Activated CD4-positive, CD25-positive, alpha-beta regulatory T cell treated with anti-CD3 and anti-CD28 coated beads, Interleukin-2, amount 50 U/mL, for 16 hours (primary cell): ENCODE data around the gene MTPN.
A peak's percentile ranks its signal among the peaks of the same experiment; 100 is the strongest.

Experiments
- DNase-seq: peaks from one replicate; pipeline ENCODE4 v3.0.0-alpha.2; 2020; ENCODE audit warnings: low read depth, low spot score

Gene MTPN

DNA sequence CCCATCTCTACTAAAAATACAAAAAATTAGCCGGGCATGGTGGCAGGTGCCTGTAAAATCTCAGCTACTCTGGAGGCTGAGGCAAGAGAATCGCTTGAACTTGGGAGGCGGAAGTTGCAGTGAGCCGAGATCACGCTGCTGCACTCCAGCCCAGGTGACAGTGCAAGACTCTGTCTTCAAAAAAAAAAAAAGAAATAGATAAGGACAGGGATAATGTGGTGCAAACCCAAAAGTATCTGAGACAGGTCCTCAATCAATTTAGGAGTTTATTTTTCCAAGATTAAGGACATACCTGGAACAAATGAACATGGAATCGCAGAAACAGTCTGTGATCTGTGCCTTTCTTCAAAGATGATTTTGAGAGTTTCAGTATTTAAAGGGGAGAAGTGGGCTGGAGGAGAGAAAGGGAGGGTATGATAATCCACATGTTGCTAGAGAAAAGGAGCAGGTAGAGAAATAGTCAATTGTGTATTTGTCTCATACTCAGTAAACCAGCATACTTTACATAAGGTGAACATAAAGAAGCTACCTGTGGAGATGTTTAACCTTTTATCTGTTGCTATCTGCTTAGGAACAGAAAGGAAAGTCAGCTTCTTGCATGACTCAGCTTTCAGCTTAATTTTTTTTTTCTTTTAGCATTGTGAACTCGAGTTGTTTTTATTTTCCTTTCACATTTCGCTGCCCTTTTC, 4.9 kb upstream of the MTPN start:
- DNase-seq: no peak

DNA sequence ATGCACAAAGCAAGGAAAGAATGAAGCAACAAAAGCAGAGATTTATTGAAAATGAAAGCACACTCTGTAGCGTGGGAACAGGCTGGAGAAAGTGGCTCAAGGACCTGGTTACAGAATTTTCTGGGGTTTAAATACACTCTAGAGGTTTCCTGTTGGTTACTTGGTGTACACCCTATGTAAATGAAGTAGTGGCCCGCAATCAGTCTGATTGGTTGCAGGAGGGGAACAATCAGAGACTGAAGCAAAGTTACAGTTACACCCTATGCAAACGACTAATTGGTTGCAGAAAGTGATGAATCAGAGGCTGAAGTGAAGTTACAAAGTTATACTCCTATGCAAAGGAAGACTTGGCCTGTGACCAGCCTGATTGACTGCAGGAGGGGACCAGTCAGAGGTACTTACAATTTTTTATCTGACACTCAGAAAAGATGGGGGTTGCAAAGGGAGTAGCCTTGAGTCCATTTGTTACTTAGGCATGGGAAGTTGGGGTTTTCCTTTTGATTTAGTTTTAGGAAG, 3.6 kb upstream of the MTPN start:
- DNase-seq: peak; percentile 48

DNA sequence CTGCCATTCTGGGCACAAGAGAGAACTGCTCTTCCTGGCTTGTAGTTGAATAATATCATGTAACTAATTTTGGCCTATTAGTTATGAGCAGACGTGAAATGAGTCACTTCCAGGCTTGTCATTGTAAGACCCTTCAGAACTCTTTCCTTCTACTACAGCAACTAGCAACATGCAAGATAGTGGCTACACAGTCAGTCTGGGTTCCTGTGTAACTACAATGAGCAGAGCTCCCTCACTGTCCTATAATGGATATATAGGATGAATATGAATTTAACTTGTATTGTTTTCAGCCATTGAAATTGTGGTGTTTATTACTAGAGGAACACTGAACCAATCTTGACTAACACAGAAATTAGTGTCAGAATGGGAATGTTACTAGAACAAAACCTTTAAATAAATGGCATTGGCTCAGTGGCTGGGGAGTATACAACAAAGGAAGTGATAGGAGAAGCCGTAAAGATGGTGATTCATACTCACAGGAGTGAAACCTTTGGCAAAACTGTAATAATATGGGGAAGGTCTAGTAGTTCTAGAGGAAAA, 2.9 kb upstream of the MTPN start:
- no peak for DNase-seq

DNA sequence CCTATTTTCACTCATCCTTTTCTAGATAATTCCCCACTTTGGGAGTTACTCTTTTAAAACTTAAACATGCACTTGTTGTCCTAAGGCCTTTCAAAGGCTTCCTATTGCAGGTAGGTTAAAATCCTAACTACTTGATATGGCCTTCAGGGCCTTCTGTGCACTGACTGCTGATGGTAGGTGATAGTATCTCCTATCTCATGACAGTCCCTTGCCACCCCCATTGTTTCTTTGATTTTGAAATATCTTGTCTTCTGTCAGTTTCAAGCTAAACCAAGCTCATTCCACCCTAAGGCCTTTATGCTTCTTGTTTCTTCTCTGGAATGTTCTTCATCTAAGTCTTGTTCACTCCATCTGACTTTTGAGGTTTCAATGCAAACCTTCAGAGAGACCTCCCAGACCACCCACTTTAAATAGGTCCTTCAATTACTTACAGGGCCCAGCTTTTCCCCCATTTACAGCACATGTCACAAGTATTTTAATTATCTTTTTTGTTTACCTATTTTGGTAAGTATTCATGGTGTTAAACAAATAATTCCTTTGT, 2.4 kb upstream of the MTPN start:
- DNase-seq: no peak

DNA sequence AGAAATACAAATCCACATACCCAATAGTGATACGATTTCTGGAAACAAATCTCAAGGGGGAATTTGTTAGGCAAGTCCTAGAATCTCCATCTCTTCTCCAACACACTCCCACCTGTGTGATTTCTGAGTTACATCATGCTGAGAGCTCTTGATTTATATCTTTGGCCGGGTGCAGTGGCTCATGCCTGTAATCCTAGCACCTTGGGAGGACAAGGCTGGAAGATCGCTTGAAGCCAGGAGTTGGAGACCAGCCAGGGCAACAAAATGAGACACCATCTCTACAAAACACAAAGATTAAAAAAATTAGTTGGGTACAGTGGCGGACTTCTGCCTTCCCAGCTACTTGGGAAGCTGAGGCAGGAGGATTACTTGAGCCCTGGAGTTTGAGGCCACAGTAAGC, 1.5 kb upstream of the MTPN start:
- DNase-seq: no peak

DNA sequence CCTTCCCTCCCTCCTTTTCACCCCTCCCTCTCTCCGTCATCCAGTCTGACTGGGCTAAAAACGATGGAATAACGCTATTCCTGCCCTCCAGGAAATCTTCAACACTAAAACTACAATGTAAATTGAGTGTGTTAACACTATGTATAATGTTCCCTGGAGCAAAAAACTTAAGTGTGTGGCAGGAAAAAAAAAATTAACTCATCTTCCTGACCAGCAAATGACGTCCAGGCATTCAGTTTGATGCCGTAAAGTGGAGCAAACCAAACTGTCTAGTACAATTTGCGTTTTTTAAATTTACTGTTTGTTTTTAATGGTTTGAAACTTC, 545 bp upstream of the MTPN start:
- DNase-seq: no peak

DNA sequence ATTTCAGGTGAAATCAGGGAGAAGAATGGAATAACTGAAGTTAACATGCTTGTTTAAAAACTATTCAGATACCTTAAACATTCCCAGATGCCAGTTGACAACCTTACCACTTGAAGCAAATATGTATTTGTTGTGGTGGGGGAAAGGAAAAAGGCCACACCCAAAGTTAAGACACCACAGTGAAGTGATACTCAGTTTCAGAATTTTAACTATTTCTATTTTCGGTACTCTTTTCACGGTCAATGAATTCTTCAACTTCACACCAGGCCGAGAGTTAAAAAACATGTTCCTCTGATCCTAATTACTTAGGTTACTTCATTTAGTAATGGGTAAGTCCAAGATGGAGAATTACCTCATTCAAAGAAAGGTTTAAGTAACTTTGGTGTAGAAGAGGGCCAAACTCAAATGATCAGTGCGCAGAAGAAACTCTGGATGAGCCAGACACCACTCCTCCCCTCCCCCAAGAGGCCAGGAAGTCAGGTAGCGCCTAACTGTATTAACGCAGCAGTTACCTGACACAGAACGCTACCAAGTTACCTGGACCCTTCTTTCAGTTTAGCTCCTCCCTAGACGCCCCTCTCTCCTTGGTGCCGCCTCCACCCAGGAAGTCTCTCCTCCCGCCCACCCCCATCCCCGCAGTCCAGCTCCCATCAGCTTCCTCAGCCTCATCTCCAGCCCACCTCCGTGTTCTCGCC, 700 bp downstream of the MTPN start:
- DNase-seq: no peak

DNA sequence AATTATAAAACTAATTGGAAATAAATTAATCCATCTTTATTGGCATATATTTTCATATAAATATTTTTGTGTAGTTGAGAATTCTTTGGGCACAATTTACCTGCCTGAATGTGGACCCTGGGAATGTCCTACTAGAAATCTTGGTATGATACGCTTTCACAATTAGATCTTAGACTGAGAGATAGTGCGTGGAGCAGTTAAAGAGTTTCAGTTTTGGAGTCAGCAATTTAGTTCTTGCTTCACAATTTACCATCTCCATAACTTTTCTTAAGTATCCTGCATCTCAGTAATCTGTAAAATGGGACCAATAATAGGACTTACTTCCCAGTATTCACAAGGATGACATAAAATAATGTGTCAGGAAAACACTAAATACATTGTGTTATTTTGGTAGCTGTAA, 2.0 kb downstream of the MTPN start:
- no peak for DNase-seq

DNA sequence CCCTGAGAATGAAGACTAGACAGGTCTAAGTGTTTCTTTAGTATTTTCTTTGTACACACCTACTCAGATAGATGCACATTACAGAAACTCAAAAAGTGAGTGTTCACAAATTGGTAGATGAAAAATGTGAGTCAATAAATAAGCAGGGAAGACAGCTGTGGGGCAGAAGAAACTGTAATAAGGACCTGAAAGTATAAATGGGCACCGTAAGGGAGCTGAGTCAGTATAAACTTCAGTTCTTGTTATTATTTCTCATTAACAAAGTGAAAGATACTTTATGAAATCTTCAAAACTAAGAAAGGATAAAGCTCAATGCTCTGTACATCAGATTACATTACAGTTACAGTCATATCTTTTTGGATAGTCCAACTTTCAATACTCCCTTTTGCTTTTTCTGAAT, 2.5 kb downstream of the MTPN start:
- no peak for DNase-seq

DNA sequence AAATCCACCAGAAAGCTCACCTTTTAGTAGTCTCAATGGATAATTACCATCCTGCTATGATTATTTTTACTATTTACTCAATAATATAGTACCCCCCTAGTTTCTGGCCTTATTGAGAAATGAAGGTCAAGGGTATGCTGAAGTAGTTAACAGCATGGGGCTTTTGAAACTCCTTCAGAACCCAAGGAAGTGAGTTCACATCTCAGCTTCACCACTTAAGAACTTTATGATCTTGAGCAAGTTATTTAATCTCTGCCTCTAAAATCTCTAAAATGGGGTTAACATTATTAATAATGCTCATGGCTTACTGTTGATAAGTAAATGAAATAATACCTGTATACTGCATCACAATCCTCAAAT, 5.8 kb downstream of the MTPN start:
- no peak for DNase-seq

DNA sequence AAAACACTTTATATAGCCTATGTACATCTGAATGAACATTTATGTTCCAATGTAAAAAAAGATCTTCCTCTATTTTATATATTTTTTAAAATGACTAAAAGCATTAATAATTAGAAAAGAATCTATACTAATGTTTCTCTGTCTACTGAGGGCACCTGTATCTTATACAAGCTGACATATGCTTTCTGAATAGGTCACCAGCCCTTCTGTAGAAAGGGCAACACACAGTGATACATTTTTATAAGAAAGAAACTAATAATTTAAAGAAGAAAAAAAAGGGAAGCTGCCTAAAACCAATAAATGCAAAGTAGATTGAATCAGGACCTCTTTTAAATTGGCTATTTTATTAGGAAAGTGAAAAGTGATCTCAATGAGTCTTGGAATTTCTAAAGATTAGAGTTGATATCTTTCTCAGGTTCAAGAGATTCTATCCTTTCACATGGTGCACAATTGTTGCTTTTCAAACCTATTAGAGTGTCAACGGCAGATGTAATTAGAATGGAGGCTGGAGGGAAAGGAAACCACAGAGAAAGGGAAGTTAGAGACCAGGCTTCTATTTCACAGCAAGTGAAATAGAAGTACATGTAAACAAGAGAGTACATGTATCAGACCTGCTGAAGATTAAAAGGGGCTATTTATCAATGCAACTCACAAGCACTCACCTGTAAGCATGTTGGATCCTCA, 6.3 kb downstream of the MTPN start:
- DNase-seq: no peak

DNA sequence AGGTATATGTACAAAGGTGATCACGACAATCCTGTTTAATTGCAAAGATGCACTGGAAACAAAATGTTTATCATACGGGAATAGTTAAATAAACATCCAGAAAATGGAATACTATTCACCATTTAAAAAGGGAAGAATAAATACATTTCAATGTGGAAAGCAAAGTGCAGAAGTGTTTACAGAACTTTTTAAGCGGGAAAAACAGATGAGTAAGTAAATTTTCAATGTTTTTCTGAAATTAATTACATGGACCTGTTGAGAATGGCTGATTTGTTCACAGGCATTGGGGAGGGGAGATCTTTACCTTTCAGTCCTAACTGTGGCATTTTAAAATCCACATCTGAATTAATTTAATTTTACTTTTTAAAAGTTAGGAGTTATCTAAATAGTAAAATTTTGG, 7.1 kb downstream of the MTPN start:
- DNase-seq: no peak

DNA sequence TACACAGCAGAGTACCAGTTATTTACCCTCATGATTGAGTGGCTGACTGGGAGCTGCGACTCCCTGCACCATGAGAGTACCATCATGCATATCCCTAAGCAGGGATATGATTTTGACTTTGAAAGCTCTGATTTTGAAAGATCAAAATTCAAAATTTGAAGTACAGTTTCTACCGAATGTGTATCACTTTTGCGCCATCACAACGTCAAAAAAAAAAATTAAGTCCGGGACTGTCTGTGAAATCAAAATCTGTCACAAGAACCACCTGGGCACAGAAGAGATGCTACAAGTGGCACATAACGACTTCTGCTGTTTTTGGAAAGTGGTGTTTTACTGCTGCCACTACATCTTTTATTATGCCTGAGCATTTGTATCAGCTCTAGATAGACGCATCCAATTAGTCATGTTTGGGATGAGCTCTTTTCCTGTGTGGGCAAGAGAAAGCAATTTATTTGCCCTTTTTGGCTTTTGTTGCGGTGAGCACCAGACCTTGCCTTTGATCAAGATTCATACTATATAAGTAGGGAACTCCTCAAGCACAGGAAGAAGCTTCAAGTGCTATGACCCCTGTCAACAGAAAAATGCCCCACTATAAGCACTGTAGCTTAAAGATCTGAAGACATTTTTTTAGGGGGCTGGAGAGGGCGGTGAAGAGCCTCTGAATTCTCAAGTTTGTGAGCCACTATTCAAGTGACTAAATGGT, 10.7 kb downstream of the MTPN start:
- DNase-seq: no peak

DNA sequence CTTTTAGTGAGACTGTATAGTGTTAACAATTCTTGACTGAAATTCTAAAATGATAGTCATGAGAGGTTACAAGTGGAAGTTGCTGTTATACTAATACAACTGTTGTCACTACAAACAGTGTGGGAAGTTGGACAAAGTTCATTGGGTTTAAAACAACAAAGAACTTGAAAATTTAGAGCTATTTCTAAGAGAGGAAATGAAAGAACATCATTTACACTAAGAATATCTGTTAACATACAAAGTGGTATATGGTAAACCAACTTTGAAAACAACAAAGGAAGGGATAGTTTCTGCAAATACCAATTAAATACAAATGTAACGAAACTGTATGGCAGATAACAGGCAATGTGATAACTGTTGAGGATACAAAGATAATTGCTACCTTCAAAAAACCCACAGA, 11.6 kb downstream of the MTPN start:
- DNase-seq: no peak

DNA sequence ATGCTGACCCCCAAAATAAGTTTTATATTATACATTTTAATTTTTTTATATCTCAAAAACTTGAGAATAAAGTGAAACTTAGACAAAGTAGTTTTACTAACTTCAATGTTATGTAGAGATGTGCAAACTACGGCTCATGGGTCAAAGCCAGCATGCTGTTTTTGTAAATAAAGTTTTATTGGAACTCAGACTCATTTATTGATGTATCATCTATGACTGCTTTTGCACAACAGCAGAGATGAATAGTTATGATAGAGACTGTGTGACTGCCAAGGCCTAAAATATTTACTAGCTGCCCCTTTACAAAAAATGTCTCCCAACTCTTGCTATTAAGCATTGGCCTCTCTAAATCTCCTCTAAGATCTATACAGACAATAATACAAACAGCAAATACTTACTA, 12.4 kb downstream of the MTPN start:
- no peak for DNase-seq

DNA sequence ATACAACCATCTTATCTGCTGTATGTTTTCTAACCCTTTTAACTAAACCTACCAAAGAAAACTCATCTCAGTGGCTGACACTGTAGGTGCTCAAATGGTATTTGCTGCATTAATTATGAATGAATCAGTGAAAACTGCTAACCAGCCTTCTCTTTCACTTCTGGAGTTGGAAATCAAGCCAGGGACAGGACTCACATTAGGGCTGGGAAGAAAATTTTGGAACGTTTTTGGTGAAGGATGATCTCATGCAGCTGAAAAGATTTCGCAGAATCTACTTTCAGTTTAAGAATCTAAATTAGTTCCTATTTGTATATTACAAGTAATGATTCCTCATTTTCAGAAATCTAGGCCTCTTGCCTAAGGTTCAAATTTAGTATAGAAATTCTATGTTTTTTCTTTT, 12.9 kb downstream of the MTPN start:
- DNase-seq: no peak

DNA sequence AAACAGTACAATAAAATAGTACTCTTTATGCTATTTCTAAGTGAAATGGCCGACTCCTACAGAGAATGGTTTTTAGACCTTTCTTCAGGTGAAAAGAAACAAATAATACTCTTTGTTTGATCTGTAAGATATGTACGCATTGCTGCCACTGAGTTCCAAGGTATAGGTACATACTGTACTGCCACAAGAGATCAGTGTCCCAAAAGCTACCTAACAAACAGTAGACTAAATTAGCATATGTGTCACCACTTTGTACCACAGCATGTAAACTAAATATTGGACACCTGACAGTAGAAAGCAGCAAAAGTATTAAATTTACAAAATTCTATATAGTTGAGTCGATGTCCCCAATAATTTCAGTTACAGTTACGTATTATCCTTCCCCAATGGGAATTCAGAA, 14.4 kb downstream of the MTPN start:
- no peak for DNase-seq

DNA sequence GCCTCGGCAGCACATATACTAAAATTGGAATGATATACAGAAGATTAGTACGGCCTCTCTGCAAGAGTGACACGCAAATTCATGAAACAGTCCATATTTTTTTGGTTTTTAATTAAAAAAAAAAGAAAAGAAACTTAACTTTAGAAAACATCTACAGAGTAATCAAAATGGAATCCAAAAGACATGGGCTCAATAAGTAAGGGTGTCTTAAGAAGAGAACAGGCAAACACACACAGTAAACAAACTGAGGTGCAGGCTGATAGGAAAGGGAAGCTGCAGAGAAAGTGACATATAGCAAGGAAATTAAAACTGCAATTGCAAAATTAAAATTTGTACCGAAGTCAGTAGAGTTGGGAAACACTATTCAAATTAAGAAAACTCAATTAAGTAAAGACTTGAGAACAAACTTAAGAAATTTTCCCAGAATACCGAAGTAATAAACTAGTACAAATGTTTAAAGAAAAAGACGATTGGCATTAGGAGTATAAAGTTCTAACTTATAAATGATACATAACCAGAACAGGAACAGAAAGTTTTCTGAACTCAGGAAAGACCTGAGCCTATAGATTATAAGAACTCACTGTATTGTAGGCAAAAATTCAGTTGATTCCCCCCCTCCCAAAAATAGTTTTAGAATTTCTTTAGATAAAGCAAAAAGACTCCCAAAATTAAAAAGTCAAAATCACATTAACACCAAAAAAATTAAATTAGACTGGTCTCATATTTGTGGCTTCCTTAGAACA, 16.3 kb downstream of the MTPN start:
- DNase-seq: no peak

DNA sequence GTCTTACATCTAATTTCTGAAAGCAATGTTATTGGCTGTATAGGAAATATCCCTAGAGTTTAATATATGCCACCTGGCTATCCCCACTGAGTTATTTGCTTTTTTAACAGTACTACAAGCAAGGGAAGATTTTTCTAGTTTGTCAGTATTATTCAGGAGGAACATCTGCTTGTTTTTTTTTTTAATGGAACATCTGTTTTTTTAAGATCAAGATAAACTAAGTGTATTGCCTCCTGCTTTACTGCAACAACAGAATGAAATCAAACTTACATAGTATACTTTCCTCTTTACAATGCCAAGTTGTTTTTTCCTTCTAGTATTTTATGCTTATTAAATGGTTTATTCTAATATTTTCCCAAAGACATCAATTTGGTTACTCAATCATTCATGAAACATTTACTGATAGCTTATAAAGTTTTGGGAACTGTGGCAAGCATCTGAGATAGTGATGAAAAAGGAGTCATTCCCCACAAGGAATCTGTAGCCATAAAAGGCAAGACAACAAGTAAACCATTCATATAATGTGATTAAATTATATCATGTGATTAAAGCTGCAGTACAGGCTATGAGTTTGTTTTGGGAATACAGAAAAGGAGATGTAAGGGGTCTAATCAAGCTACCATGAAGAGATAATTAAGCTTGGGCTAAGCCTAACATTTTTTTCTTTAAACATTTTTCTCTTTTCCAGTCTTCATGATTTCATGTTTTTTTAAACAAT, 17.4 kb downstream of the MTPN start:
- no peak for DNase-seq

DNA sequence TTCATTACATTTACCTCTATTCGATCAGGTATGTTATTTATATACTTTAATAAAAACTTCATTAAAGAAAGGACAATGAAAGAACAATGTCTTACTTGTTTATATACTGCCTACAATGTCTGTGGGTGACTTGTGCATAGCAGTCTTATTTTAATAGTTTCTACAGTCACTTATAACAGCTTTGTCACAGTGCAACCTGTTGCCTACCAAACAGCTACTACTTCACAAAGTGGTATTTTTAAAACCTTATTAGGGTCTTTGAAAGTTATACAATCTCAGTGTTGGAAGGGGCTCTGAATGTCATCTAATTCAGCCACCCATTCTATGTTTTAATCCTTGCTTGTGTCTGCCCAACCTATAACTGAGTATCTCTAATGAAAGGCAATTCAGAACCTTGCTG, 19.0 kb downstream of the MTPN start:
- DNase-seq: no peak

DNA sequence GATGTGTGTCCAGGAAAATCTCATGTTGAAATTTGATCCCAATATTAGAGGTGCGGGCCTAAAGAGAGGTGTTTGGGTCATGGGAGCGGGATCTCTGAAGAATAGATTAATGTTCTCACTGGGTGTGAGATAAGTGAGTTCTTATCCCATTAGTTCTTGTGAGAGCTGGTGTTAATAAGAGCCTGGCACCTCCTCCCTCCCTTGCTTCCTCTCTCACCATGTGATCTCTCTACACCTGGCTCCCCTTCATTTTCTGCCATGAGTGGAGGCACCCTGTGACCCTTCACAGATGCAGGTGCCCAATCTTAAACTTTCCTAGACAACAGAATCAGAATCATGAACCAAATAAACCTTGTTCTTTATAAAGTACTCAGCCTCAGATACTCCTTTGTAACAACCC, 19.5 kb downstream of the MTPN start:
- DNase-seq: no peak
